HUDEP-2 (cell line): Measurements from ENCODE around the gene EIF3D.
"Not testable (repeated sequence)": the region's sequence is repeated elsewhere in the genome, so short reads cannot be mapped to it uniquely, and the experiment has no call there.

Source experiments
- DNase-seq, 76 experiments: peaks; one replicate each; lab custom pipeline; 2025; ENCODE audit not compliant: unreplicated experiment in 76 of 76; lab: John Stamatoyannopoulos, UW

EIF3D gene

GRCh38 chr22:36550701-36551495 is 21.9 kb upstream of the EIF3D start:
- no peak for DNase-seq

- no peak for DNase-seq
Observed at GRCh38 chr22:36549033-36549432, 20.1 kb upstream of the EIF3D start.

- no peak for DNase-seq
Observed at GRCh38 chr22:36548606-36549005, 19.6 kb upstream of the EIF3D start.

- peak in 1 of 76 experiments; percentile 9 for DNase-seq
Observed at GRCh38 chr22:36546932-36547331, 18.0 kb upstream of the EIF3D start.

- peak in 40 of 76 experiments; percentile 3 to 44 (median 23) for DNase-seq
Observed at GRCh38 chr22:36546092-36546804, 17.3 kb upstream of the EIF3D start.

- DNase-seq, result no peak
Observed at GRCh38 chr22:36544107-36544620, 15.2 kb upstream of the EIF3D start.

GRCh38 chr22:36541831-36542411 is 13.0 kb upstream of the EIF3D start:
- peak in 9 of 76 experiments; percentile 3 to 23 (median 8) for DNase-seq

- no peak for DNase-seq
Observed at GRCh38 chr22:36540867-36541642, 12.1 kb upstream of the EIF3D start.

GRCh38 chr22:36538529-36538928 is 9.6 kb upstream of the EIF3D start:
- no peak for DNase-seq

GRCh38 chr22:36536717-36537116 is 7.8 kb upstream of the EIF3D start:
- DNase-seq, result no peak

- not testable (repeated sequence) for DNase-seq
Observed at GRCh38 chr22:36533320-36533719, 4.4 kb upstream of the EIF3D start.

DNA sequence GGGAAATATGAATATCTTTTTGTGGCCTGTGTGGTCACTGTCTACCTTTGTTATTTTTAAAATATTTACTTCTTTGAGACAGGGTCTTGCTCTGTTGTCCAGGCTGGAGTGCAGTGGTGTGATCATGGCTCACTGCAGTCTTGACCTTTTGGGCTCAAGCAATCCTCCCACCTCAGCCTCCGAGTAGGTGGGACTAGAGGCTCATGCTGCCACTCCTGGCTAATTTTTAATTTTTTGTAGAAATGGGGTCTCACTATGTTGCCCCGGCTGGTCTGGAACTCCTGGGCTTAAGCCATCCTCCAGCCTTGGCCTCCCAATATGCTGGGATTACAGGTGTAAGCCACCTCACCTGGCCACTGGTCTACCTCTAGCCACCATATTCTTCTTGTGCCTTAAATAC is 3.5 kb upstream of the EIF3D start:
- no peak for DNase-seq

DNA sequence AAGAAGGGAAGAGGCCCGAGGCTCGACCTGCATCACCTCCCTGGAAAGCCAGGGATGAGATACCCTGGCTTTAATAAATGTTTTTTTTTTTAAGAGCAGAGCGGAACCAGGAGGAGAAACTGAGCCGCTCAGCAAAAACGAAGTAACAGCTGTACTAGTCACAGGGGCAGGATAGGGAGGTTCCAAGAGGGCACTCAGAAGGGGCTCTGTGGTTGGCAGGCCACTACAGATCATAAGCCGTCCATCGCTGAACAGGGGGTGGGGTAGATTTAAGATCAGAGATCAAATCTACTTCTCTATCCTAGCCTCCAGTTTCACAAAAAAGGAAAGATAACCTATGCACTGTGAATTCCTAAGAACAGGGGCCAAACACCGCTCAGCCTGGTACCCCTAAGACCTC is 625 bp downstream of the EIF3D start:
- peak in 10 of 76 experiments; percentile 5 to 34 (median 18) for DNase-seq

GRCh38 chr22:36522662-36523061 is 6.3 kb downstream of the EIF3D start:
- DNase-seq, result no peak

DNA sequence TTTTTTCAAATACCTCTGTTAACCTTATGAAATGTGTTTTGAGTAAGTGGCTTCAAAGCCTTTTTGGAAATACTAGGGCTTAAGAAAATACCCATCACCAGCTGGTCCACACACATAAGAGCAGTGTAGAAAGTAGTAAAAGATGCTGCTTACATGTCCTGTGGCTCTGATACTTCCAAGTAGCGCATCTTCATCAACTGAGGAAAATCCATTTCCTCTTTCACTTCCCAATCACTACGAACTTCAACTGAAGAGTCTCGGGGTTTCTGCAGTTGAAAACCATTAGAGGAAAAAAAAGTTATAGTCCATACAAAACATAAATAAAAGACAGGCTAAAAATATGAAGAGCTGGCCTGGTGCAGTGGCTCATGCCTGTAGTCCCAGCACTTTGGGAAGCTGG is 8.5 kb downstream of the EIF3D start:
- no peak for DNase-seq

- not testable (repeated sequence) for DNase-seq
Observed at GRCh38 chr22:36519906-36520305, 9.1 kb downstream of the EIF3D start.

GRCh38 chr22:36514766-36515165 is 14.2 kb downstream of the EIF3D start:
- no peak for DNase-seq

DNA sequence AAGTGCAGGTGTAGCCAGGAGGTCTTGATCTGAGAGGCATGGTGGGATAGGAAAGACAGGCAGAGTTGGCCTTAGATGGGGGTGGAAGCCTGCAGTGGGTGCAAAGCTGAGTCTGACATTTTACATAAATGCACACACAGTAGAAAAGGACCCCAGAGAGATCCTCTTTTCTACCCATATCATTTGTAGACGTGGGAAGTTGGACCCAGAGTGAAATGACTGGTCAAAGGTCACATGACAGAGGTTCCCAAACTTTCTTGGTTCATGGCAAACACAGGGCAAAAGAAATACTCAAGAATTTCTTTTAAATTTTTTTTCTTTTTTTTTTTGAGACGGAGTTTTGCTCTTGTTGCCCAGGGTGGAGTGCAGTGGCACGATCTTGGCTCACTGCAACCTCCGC is 16.0 kb downstream of the EIF3D start:
- DNase-seq, result no peak

DNA sequence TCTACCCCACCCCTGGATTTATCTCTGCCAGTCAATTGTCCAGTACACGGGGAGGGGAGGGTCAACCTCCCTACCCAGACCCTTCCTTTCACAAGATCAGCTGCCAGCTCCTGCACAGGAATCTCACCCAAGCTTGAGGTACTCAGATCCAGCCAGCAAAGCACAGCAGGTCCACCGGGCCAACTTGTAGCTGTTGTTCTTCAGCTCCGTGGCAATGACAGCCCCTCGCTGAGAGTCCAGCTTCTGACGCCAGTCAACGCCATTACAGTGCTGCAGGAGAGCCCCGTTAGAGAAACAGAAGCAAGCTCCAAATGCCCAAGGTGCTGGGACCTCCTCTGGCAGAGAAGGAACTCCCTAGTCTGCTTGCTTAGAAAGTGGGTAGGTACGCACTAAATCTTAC is 16.6 kb downstream of the EIF3D start:
- no peak for DNase-seq

DNA sequence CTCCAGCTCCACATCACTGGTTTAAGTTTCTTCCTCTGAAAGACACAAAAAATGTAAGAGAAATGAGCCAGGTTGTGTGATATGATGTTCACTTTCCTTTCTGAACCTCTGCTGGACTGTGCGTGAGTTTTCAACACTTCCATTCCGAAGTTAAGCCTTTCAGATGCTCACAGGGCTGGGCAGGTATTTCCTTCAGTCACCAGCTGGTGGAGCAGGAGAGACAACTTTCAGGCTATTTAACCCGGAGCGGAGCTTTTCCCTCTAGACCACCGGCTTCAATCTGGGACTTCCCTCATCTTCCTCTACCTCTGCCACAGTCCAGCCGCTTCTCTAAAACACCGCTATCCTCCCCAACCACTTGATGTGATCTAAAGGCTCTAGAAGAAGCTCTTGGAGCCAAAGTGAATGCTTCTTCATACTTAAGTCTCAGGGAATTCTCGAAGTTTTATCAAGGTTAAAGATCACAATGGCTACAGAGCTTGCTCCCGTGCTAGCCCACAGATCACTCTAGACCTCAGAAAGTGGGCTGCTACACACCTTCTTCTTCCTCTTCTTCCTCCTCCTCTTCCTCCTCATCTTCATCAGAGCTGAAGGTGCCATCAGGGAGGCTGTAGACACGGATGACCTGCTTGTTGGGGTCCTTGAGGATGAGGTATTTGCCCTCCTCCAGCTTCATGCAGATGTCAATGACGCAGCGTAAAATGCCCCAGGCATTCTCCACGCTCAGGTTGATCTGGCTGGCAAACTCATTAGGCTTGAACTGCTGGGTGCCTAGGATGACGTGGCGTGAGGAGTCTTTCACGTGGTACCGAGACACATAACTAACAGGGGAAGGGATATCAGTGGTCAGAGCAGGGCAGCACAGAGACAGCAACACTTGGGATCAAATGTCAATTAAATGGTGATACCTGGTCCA is 17.7 kb downstream of the EIF3D start:
- DNase-seq, result peak in 23 of 76 experiments; percentile 2 to 49 (median 13)
